HCT116 (cell line): ENCODE results near the gene ZNF776. TPM values are rescaled to one million over a fixed set of nuclear protein-coding genes. Genes with fewer than 3 reads are reported as not detected.

ENCODE experiments used
- ATAC-seq: fragments of 200-7000 bp; cut with Tn5 transposase; 2 replicates; pipeline ENCODE4 v1.9.1; 2020; ENCODE audit warnings: mild to moderate bottlenecking, moderate library complexity
- BruUV-seq: library from RNA; stranded (reverse); fragments of 400-500 nt; replicated peaks from 2 replicates; lab custom pipeline; 2021; lab: Mats Ljungman, UMichigan
- CTCF ChIA-PET: fragments of 300-600 bp; sonication (Branson Sonifier 250); formaldehyde crosslinking; loops from one replicate; lab custom pipeline; 2021; ENCODE audit warnings: antibody characterized with exemption; lab: Charles Lee
- POLR2A ChIA-PET: fragments of 300-600, 350-600 bp; sonication (Branson Sonifier 250); formaldehyde crosslinking; loops from one replicate; lab custom pipeline; 2021; ENCODE audit warnings: antibody characterized with exemption; lab: Charles Lee
- RAD21 ChIA-PET, 2 experiments: fragments of 300-600 bp; sonication (Branson Sonifier 250); formaldehyde crosslinking; loops; one replicate each; lab custom pipeline; 2023; ENCODE audit warnings: low total read pairs in 2 of 2; ENCODE audit not compliant: uncharacterized antibody in 2 of 2, unreplicated experiment in 2 of 2, low non-redundant PET in 1 of 2; lab: Charles Lee
- DNase-seq: peaks from one replicate; pipeline ENCODE4 v3.0.0-alpha.2; 2010; ENCODE audit warnings: low read depth, low spot score
- H2AFZ ChIP-seq: fragments of 200-600 bp; shearing (Covaris generic), sonication (generic); 2 replicates; pipeline ENCODE4 v1.6.1; 2017; ENCODE audit warnings: low read depth, mixed run types, mixed read lengths, antibody characterized with exemption, low read length; ENCODE audit not compliant: poor library complexity, severe bottlenecking
- H3K27ac ChIP-seq: 2 replicates; pipeline ENCODE4 v1.5.1; 2012; ENCODE audit warnings: low read depth, low read length
- H3K27me3 ChIP-seq: fragments of 200-600 bp; sonication (generic); 2 replicates; pipeline ENCODE4 v1.6.1; 2016; ENCODE audit warnings: mixed run types, low read length, mixed read lengths; ENCODE audit not compliant: insufficient read depth
- H3K36me3 ChIP-seq, 2 experiments: fragments of 200-500 bp in 1 of 2; fragments of 200-600 bp in 1 of 2; sonication (Bioruptor generic) in 1 of 2; sonication (generic) in 1 of 2; 2 replicates each; pipeline versions ENCODE4 v1.5.1 to v1.6.1; 2014 to 2016; ENCODE audit warnings: low read length in 2 of 2, inconsistent platforms in 1 of 2, mixed read lengths in 1 of 2, mixed run types in 1 of 2; ENCODE audit not compliant: insufficient read depth in 2 of 2, control insufficient read depth in 1 of 2
- H3K4me1 ChIP-seq, 2 experiments: fragments of 200-600 bp in 1 of 2; sonication (generic) in 1 of 2; 2 replicates each; pipeline versions ENCODE4 v1.5.1 to v1.6.1; 2012 to 2017; ENCODE audit warnings: low read length in 2 of 2, inconsistent platforms in 1 of 2, mild to moderate bottlenecking in 1 of 2, mixed read lengths in 1 of 2, mixed run types in 1 of 2, moderate library complexity in 1 of 2; ENCODE audit not compliant: insufficient read depth in 2 of 2, control insufficient read depth in 1 of 2
- H3K4me2 ChIP-seq: fragments of 200-600 bp; sonication (generic); 2 replicates; pipeline ENCODE4 v1.6.1; 2017; ENCODE audit warnings: mixed run types, low read length, mixed read lengths
- H3K4me3 ChIP-seq, 2 experiments: fragments of 200-600 bp in 1 of 2; sonication (generic) in 1 of 2; replicated peaks in 1 of 2; 2 replicates each; pipeline ENCODE4 v1.5.1; 2011 to 2016; ENCODE audit warnings: low read length in 2 of 2, control low read depth in 1 of 2, low read depth in 1 of 2, mild to moderate bottlenecking in 1 of 2, mixed read lengths in 1 of 2, mixed run types in 1 of 2
- H3K79me2 ChIP-seq: fragments of 200-600 bp; sonication (generic); 2 replicates; pipeline ENCODE4 v1.6.1; 2017; ENCODE audit warnings: mild to moderate bottlenecking, mixed run types, low read length, moderate library complexity, mixed read lengths; ENCODE audit not compliant: insufficient read depth
- H3K9ac ChIP-seq: fragments of 200-600 bp; sonication (generic); 2 replicates; pipeline ENCODE4 v1.6.1; 2016; ENCODE audit warnings: low read length, mixed read lengths
- H3K9me2 ChIP-seq: fragments of 200-600 bp; sonication (generic), shearing (Covaris generic); 2 replicates; pipeline ENCODE4 v1.6.1; 2017; ENCODE audit warnings: mixed run types, mild to moderate bottlenecking, moderate library complexity; ENCODE audit not compliant: insufficient read depth
- H3K9me3 ChIP-seq, 2 experiments: fragments of 200-500 bp in 1 of 2; fragments of 200-600 bp in 1 of 2; sonication (Bioruptor generic) in 1 of 2; sonication (generic) in 1 of 2; 2 replicates each; pipeline ENCODE4 v1.6.1; 2014 to 2017; ENCODE audit warnings: low read length in 2 of 2, mixed read lengths in 2 of 2, inconsistent platforms in 1 of 2, low read depth in 1 of 2, mild to moderate bottlenecking in 1 of 2, mixed run types in 1 of 2, moderate library complexity in 1 of 2; ENCODE audit not compliant: control insufficient read depth in 1 of 2, insufficient read depth in 1 of 2
- H4K20me1 ChIP-seq: fragments of 200-600 bp; sonication (generic), shearing (Covaris generic); 2 replicates; pipeline ENCODE4 v1.6.1; 2017; ENCODE audit warnings: mixed run types, mild to moderate bottlenecking, moderate library complexity; ENCODE audit not compliant: insufficient read depth
- FOSL1 ChIP-seq: IDR thresholded peaks from 2 replicates; pipeline ENCODE4 v1.6.1; 2012; ENCODE audit warnings: low read depth
- POLR2A ChIP-seq: IDR thresholded peaks from 2 replicates; pipeline ENCODE4 v1.7.0; 2011; ENCODE audit warnings: borderline replicate concordance; ENCODE audit not compliant: insufficient read depth, insufficient read length; ENCODE audit errors: extremely low read depth
- SIN3A ChIP-seq: IDR thresholded peaks from 2 replicates; pipeline ENCODE4 v1.6.1; 2012; ENCODE audit warnings: low read depth
- SP1 ChIP-seq: IDR thresholded peaks from 2 replicates; pipeline ENCODE4 v1.6.1; 2012; ENCODE audit warnings: low read depth
- YY1 ChIP-seq: IDR thresholded peaks from 2 replicates; pipeline ENCODE4 v1.6.1; 2011; ENCODE audit warnings: low read length, low read depth, moderate library complexity, mild to moderate bottlenecking; ENCODE audit not compliant: insufficient replicate concordance; ENCODE audit errors: extremely low read depth
- ZFX ChIP-seq: fragments of 450-650 bp; IDR thresholded peaks from 2 replicates; pipeline ENCODE4 v1.6.1; 2017
- intact Hi-C: fragments of 100-400 bp; cut with micrococcal nuclease; formaldehyde crosslinking; loops from 2 replicates; pipeline ENCODE4 v1.10.0; 2022
- total RNA-seq: library from RNA; stranded (reverse); gene quantifications from one replicate; pipeline ENCODE4 v1.2.1, GENCODE V29; 2021; ENCODE audit not compliant: unreplicated experiment
- TF ChIP-seq, protein P1 (sequence below): IDR thresholded peaks from 2 replicates; pipeline ENCODE4 v1.6.1; 2012; ENCODE audit warnings: low read depth
- TF ChIP-seq, protein P2 (sequence below): IDR thresholded peaks from 2 replicates; pipeline ENCODE4 v1.6.1; 2012

The ZNF776 gene
- total RNA-seq, 1 experiment from 2014 or later, result 8.6 TPM

DNA sequence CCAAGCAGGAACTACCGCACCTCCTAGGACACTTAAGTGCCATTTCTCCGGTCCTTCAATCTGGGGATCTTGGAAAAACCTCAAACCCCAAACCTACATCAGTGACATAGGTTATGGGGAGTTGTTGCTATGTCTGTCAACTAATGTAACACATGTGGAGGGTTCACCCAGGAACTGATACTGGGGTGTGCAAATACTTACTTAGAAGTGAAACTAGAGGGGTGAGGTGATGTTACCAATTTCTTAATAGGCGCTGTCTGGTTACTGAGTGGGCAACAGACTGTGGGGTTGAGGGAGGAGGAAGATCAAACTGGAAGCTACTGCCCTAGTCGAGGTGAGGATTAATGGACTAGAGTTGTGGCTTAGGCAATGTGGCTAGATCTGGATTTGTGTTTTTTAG lies 24.8 kb downstream of the ZNF776 start:
- H2AFZ ChIP-seq, result no peak overlapping the region
- DNase-seq (no peak), ATAC-seq (no peak)
- no peaks in the 10 kb centered on the region for H3K9me2 ChIP-seq
- BruUV-seq, result no TSS peak
- H3K27ac ChIP-seq, result no peak overlapping the region
- intact Hi-C loops, result no loop called here
- H3K27me3 ChIP-seq, result no peaks in the 10 kb centered on the region
- H3K4me2 ChIP-seq, result no peak overlapping the region
- ChIA-PET RAD21 (no interaction called here), CTCF (no interaction called here), POLR2A (no interaction called here)
- 0 out of 2 replicates have a peak, but pooled peaks cover 10% of the 10 kb centered on the region for H3K79me2 ChIP-seq
- H3K4me3 ChIP-seq, result no peak overlapping the region
- H3K36me3 ChIP-seq, result no peaks in the 10 kb centered on the region
- no peaks in the 10 kb centered on the region for H3K4me1 ChIP-seq
- peaks cover 0 to 9% of the 10 kb centered on the region in 2 experiments; a peak in 1 of 4 replicates for H3K9me3 ChIP-seq
- no peak for TF ChIP-seq ZFX
- no peak for TF ChIP-seq FOSL1
- no peak for TF ChIP-seq POLR2A
- TF ChIP-seq, protein P1, sequence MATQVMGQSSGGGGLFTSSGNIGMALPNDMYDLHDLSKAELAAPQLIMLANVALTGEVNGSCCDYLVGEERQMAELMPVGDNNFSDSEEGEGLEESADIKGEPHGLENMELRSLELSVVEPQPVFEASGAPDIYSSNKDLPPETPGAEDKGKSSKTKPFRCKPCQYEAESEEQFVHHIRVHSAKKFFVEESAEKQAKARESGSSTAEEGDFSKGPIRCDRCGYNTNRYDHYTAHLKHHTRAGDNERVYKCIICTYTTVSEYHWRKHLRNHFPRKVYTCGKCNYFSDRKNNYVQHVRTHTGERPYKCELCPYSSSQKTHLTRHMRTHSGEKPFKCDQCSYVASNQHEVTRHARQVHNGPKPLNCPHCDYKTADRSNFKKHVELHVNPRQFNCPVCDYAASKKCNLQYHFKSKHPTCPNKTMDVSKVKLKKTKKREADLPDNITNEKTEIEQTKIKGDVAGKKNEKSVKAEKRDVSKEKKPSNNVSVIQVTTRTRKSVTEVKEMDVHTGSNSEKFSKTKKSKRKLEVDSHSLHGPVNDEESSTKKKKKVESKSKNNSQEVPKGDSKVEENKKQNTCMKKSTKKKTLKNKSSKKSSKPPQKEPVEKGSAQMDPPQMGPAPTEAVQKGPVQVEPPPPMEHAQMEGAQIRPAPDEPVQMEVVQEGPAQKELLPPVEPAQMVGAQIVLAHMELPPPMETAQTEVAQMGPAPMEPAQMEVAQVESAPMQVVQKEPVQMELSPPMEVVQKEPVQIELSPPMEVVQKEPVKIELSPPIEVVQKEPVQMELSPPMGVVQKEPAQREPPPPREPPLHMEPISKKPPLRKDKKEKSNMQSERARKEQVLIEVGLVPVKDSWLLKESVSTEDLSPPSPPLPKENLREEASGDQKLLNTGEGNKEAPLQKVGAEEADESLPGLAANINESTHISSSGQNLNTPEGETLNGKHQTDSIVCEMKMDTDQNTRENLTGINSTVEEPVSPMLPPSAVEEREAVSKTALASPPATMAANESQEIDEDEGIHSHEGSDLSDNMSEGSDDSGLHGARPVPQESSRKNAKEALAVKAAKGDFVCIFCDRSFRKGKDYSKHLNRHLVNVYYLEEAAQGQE, result no peak
- TF ChIP-seq YY1, result no peak
- TF ChIP-seq SIN3A, result no peak
- no peak for TF ChIP-seq SP1
- TF ChIP-seq, protein P2, sequence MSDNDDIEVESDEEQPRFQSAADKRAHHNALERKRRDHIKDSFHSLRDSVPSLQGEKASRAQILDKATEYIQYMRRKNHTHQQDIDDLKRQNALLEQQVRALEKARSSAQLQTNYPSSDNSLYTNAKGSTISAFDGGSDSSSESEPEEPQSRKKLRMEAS, result no peak
- no peaks in the 10 kb centered on the region for H4K20me1 ChIP-seq
- H3K9ac ChIP-seq, result no peak overlapping the region
